NCI-H2196 treated with DMSO at 0.1 percent for 48 hours (cell line): ENCODE measurements around the gene RASAL1.

Source experiments
- DNase-seq: peaks from one replicate; lab custom pipeline; 2025; ENCODE audit not compliant: unreplicated experiment; lab: John Stamatoyannopoulos, UW

RASAL1 gene

GRCh38 chr12:113060336-113060960 is 75.1 kb downstream of the RASAL1 start:
- DNase-seq, result no peak

- no peak for DNase-seq
These were observed 76.4 kb downstream of the RASAL1 start for GRCh38 chr12:113059071-113059595.

GRCh38 chr12:113058553-113058952 is 77.0 kb downstream of the RASAL1 start:
- no peak for DNase-seq

- DNase-seq, result no peak
These were observed 77.7 kb downstream of the RASAL1 start for GRCh38 chr12:113057565-113058485.

- DNase-seq, result no peak
These were observed 78.7 kb downstream of the RASAL1 start, which contains the start of gene DTX1 for GRCh38 chr12:113056631-113057488. TSS of gene DTX1 (plus strand) at chr12:113056730. CDS start at chr12:113058193, 1,463 bp downstream.

DNA sequence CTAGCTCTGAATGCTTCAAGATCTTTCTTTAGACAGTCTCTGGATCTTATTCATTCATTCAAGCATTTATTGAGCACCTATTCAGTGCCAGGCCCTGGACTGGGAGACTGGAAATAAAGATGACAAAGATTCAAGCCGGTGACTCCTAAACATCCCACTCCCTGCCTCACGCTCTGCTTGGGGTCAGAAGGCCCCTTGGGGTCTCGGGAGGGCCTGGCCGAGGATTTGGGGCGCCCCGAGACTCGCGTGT is 79.3 kb downstream of the RASAL1 start:
- DNase-seq, result no peak

DNA sequence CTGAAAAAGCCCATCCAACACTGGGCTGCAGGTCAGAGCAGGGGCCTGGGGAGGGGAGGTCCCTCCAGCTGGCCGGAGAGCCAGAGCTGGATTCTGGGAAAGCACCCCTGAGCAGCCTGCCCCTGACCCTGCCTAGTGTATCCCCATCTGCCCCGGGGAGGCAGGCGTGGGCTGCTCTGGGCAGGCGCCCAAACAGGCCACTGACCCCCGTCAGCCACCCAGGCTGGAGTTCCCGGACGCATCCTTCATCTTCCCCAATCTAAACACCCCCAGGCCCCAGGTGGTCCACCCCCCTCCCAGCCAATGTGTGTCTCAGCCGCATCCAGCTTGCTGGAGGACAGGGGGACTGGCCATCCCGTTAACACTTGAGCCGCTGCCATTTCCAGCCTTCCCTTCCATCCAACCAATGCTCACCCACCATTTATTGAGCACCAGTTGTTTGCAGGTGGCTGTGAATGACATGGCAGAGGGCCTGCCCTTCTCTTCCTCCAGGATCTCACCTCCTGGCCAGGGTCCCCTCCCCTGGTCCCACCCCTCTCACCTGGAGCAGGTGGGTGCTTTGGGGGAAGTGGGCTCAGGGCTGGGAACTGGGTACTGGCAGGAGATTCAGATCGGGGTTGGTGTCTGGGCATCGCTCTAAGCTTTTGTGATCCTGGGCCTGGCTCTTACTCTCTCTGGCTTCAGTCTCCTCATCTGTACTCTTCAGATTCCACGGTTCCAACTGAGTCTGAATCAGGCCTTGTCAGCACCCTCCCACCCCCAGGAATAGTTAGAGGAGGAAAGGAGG is 79.8 kb downstream of the RASAL1 start:
- DNase-seq, result no peak

- no peak for DNase-seq
These were observed 80.5 kb downstream of the RASAL1 start for GRCh38 chr12:113054948-113055486.

DNA sequence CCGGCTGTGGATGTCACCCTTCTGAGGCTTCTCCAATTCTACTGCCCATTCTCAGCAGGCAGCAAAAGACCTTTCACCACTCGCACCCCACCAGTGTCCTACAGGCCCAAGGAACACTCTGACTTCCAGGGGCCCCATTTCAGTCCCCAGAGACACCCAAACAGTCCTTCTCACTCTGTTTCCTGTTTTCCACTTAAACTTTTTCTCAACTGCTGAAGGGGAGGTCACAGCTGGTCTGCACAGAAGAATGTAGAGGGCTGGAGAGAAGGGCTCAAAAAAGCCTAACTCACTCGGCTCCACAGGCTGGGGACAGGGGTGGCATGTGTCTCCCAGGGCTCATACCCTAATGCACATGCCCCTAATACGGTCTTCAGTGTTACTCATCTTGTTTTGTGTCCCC is 83.2 kb downstream of the RASAL1 start:
- DNase-seq, result no peak

DNA sequence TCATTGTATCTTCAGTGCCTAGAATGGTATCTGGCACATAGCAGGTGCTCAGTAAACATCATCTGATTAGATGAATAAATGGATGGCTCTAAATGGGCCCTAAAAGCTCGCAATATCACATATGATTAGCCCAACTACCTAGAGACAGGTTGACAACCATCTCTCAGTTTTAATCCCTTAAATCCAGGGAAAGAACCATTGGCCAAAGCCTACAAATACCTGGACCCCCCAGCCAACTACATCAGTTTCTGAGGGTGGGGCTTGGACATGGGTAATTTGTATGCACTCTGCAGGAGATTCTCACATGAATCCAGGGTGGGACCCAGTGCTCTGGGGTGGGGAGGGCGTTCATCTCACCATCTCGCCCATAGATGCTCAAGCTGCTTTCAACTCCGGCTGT is 83.8 kb downstream of the RASAL1 start:
- no peak for DNase-seq

DNA sequence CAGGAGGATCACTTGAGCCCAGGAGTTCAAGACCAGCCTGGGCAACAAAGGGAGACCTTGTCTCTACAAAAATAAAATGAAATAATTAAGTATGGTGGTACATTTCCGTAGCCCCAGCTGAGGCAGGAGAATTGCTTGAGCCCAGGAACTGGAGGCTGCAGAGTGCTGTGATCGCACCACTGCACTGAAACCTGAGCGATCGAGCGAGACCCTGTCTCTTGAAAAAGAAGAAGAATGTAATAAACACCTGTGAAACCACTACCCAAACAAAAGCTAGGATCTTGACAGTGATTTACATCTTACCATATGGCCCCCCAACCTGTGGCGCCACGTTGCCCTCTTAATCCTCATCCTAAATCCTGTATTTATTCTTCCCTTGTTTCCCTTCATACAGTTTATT is 84.8 kb downstream of the RASAL1 start:
- DNase-seq, result no peak

DNA sequence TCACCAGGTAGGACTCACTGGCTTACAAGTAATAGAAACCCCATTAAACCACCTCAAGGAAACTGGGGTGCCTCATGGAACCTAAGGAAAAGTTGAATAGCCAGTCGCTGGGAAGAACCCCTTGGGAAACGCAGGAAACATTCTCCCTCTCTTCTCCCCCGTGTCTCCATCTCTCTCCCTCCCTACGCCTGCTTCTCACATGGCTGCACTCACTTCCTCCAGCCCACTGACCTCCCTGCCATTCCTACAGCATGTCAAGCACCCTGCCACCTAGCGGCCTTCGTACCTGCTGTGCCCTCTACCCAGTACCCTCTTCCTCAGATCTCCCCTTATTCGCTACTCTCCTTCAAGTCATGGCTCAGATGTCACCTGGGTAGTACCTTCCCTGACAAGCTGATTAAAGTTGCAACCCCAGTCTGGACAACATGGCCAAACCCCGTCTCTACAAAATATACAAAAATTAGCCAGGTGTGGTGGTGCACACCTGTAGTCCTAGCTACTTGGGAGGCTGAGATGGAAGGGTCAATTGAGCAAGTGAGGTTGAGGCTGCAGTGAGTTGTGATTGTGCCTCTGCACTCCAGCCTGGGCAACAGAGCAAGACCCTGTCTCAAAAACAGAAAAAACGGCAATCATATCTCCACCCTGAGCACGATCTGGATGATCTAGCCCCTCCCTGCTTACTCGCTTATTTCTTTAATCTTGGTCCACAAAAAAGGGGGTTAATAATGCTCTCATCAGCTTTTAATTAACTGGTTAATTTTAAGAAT is 85.4 kb downstream of the RASAL1 start:
- no peak for DNase-seq
